Neural crest cell (in vitro differentiated cells): ENCODE measurements around the gene GTSE1. TPM values are rescaled to one million over a fixed set of nuclear protein-coding genes. Genes with fewer than 3 reads are reported as not detected.

Experiments used
- DNase-seq: peaks from one replicate; pipeline ENCODE4 v3.0.0; 2021; ENCODE audit warnings: low read depth, mixed read lengths, low spot score
- H3K27ac Mint-ChIP-seq: one replicate; pipeline ENCODE4 v1.8.0; 2021; ENCODE audit warnings: mild to moderate bottlenecking, mixed read lengths; ENCODE audit not compliant: unreplicated experiment
- H3K27me3 Mint-ChIP-seq: 2 replicates; pipeline ENCODE4 v1.8.0; 2021; ENCODE audit warnings: low read depth, mild to moderate bottlenecking, mixed read lengths
- H3K36me3 Mint-ChIP-seq: 2 replicates; pipeline ENCODE4 v1.8.0; 2021; ENCODE audit warnings: low read depth, mild to moderate bottlenecking, mixed read lengths
- H3K4me1 Mint-ChIP-seq: 2 replicates; pipeline ENCODE4 v1.8.0; 2021; ENCODE audit warnings: mixed read lengths
- H3K4me3 Mint-ChIP-seq: one replicate; pipeline ENCODE4 v1.8.0; 2021; ENCODE audit warnings: mild to moderate bottlenecking, mixed read lengths
- H3K9me3 Mint-ChIP-seq: 2 replicates; pipeline ENCODE4 v1.8.0; 2021; ENCODE audit warnings: mixed read lengths
- total RNA-seq: library from RNA; stranded (reverse); gene quantifications from 2 replicates; pipeline ENCODE4 v1.2.1, GENCODE V29; 2021
- TF ChIP-seq, protein P1 (sequence below): fragments of 200-600 bp; sonication (generic); conservative IDR thresholded peaks from 2 replicates; pipeline ENCODE4 v1.5.0; 2021; ENCODE audit warnings: antibody characterized with exemption, mild to moderate bottlenecking

The GTSE1 gene
- total RNA-seq, 1 donor from 2014 or later, result 67.6 TPM

- H3K9me3 Mint-ChIP-seq, result no peaks in the 10 kb centered on the region
- H3K36me3 Mint-ChIP-seq, result peaks cover 19% of the 10 kb centered on the region
- H3K4me1 Mint-ChIP-seq, result no peaks in the 10 kb centered on the region
- H3K27ac Mint-ChIP-seq, result no peak overlapping the region
- no peak for DNase-seq
- H3K27me3 Mint-ChIP-seq, result no peaks in the 10 kb centered on the region
- TF ChIP-seq, protein P1, sequence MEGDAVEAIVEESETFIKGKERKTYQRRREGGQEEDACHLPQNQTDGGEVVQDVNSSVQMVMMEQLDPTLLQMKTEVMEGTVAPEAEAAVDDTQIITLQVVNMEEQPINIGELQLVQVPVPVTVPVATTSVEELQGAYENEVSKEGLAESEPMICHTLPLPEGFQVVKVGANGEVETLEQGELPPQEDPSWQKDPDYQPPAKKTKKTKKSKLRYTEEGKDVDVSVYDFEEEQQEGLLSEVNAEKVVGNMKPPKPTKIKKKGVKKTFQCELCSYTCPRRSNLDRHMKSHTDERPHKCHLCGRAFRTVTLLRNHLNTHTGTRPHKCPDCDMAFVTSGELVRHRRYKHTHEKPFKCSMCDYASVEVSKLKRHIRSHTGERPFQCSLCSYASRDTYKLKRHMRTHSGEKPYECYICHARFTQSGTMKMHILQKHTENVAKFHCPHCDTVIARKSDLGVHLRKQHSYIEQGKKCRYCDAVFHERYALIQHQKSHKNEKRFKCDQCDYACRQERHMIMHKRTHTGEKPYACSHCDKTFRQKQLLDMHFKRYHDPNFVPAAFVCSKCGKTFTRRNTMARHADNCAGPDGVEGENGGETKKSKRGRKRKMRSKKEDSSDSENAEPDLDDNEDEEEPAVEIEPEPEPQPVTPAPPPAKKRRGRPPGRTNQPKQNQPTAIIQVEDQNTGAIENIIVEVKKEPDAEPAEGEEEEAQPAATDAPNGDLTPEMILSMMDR, result no peak
- no peak overlapping the region for H3K4me3 Mint-ChIP-seq
These were observed 17.7 kb upstream of the GTSE1 start for GRCh38 chr22:46278656-46279645.

- H3K36me3 Mint-ChIP-seq, result peaks cover 19% of the 10 kb centered on the region
- H3K4me3 Mint-ChIP-seq, result no peak overlapping the region
- H3K4me1 Mint-ChIP-seq, result no peaks in the 10 kb centered on the region
- no peaks in the 10 kb centered on the region for H3K9me3 Mint-ChIP-seq
- TF ChIP-seq, protein P1, result no peak
- no peaks in the 10 kb centered on the region for H3K27me3 Mint-ChIP-seq
- no peak overlapping the region for H3K27ac Mint-ChIP-seq
- no peak for DNase-seq
These were observed 16.4 kb upstream of the GTSE1 start for GRCh38 chr22:46280063-46280817.

DNA sequence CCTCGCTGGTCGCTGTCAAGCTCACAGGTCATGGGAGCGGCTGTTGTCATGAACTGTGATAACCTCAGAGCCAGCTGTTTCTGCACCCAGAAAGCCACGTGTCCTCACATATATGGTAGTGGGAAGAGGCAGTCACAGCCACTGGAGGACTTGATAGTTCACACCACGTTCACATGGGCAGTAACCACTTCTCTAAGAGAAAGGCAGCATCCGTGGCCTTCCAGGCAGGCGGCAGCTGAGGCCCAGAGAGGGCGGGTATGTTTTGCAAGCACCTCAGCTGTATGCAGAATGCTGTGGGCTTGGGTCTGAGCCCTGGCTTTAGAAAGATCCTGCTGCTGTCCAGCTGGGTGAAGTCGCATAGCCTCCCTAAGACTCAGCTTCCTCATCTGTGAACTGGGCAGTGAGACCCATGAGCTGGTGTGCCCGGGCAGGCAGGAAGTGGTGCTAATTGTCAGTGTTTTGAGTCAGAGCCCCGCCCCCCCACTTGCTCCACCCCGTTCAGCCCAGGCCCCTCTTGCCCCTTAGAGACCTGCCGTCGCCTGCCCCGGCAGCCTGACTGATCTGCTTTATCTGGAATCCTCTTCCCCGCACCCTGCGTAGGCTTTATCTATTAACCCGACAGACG, 15.6 kb upstream of the GTSE1 start:
- Mint-ChIP-seq H3K36me3 (peaks cover 10% of the 10 kb centered on the region), H3K9me3 (no peaks in the 10 kb centered on the region), H3K27ac (no peak overlapping the region), H3K4me3 (no peak overlapping the region), H3K4me1 (no peaks in the 10 kb centered on the region), H3K27me3 (no peaks in the 10 kb centered on the region)
- DNase-seq, result no peak
- TF ChIP-seq, protein P1, result no peak

DNA sequence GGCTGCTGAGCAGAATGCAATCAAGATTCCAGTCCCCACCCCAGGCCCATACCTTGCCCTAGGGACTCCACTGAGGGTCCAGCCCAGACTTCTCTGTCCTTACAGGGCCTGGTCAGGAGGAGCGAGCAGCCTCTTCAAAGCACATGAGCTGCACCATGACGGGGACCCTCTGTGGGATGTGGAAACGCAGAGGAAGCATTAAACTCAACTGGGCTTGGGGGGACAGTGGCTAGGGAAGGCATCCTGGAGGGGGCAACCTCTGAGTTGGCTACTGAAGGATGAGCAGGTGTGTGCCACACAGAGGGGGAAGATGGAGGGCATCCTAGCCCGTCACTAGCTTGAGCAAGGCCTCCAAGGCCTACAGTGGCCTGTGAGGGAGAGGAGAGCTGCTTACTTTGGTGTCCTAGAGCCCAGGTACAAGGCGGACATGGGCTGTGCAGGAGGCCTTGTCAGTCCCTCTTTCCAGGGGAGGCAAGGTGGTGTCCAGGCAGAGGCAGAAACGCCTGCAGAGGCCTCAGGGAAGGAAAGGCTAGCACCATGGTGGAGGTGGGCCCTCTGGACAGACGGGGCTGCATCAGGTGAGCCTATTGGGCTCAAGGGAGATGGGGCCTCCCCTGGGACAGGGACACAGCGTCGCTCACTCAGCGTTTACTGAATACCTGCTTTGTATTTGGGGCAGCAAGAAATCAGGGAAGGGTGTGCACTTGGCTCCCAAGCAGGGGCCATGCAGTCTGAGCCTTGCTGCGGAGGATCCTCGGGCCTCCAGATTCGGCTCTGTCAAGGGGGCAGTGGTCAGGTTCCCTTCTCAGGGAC, 14.6 kb upstream of the GTSE1 start:
- Mint-ChIP-seq H3K4me1 (no peaks in the 10 kb centered on the region), H3K4me3 (no peak overlapping the region), H3K27me3 (no peaks in the 10 kb centered on the region), H3K36me3 (peaks cover 10% of the 10 kb centered on the region), H3K9me3 (no peaks in the 10 kb centered on the region), H3K27ac (no peak overlapping the region)
- DNase-seq, result no peak
- TF ChIP-seq, protein P1, result no peak

DNA sequence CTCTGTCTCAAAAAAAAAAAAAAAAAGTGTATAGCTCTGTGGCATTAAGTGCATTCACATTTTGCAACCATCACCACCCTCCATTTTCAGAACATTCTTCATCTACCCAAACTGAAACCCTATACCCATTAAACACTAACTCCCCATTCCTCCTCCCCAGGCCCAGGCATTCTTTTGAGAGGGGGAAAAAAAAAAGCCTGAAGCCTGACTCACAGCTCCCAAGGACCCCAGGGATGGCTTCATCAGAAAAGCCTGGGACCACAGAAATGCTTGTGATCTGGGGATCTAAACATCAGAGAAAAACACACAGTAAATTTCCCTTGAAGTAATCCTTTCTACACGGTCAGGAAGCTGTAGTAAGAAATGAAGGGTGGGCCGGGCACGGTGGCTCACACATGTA, 10.7 kb upstream of the GTSE1 start:
- Mint-ChIP-seq H3K4me1 (no peaks in the 10 kb centered on the region), H3K27me3 (no peaks in the 10 kb centered on the region), H3K27ac (no peak overlapping the region), H3K36me3 (peaks cover 10% of the 10 kb centered on the region), H3K4me3 (no peak overlapping the region), H3K9me3 (no peaks in the 10 kb centered on the region)
- DNase-seq, result no peak
- TF ChIP-seq, protein P1, result no peak
